NCI-H2107 treated with DMSO at 0.1 percent for 48 hours (cell line): ENCODE measurements around the gene ASCL2.

Experiments used
- DNase-seq: peaks from one replicate; lab custom pipeline; 2025; ENCODE audit not compliant: unreplicated experiment; lab: John Stamatoyannopoulos, UW

The ASCL2 gene

GRCh38 chr11:2270322-2271076 is at the start of gene ASCL2:
Gene ASCL2, minus strand, starts transcription at chr11:2270588. Its CDS starts 256 bp downstream, at chr11:2270332.
- no peak for DNase-seq

- DNase-seq: no peak
Observed at GRCh38 chr11:2319791-2320472, 49.5 kb upstream of the ASCL2 start.

- no peak for DNase-seq
Observed at GRCh38 chr11:2318707-2319106, 48.3 kb upstream of the ASCL2 start.

GRCh38 chr11:2318123-2318522 is 47.7 kb upstream of the ASCL2 start:
- no peak for DNase-seq

- no peak for DNase-seq
Observed at GRCh38 chr11:2317354-2318050, 47.1 kb upstream of the ASCL2 start.

- DNase-seq: no peak
Observed at GRCh38 chr11:2316963-2317244, 46.5 kb upstream of the ASCL2 start.

GRCh38 chr11:2316169-2316962 is 46.0 kb upstream of the ASCL2 start:
- no peak for DNase-seq

GRCh38 chr11:2315395-2316168 is 45.2 kb upstream of the ASCL2 start:
- no peak for DNase-seq

GRCh38 chr11:2314525-2315394 is 44.4 kb upstream of the ASCL2 start:
- no peak for DNase-seq

GRCh38 chr11:2314136-2314524 is 43.7 kb upstream of the ASCL2 start:
- DNase-seq: no peak

- DNase-seq: no peak
Observed at GRCh38 chr11:2313051-2313951, 42.9 kb upstream of the ASCL2 start.

- DNase-seq: no peak
Observed at GRCh38 chr11:2312232-2313042, 42.0 kb upstream of the ASCL2 start.

GRCh38 chr11:2311353-2312133 is 41.2 kb upstream of the ASCL2 start:
- no peak for DNase-seq

- DNase-seq: no peak
Observed at GRCh38 chr11:2310786-2311352, 40.5 kb upstream of the ASCL2 start.

- no peak for DNase-seq
Observed at GRCh38 chr11:2310073-2310785, 39.8 kb upstream of the ASCL2 start.
